Measurements from ENCODE around the gene TMEM233. TPM values are rescaled to one million over a fixed set of nuclear protein-coding genes. Genes with fewer than 3 reads are reported as not detected.

TMEM233 gene
- polyA plus RNA-seq, 1 of the 3 experiments (the other 2 are of a cell fraction) = 2.6 TPM

Small RNA genes lying within 50 kb of the gene (small RNA-seq; reads per million reads assigned to genes)
- 0 reads per million in 7 experiments for gene RN7SKP197

Other genes with a start within 250 kb of the TMEM233 start
- gene PRKAB1, start 74.4 kb downstream of the TMEM233 start, polyA plus RNA-seq (2012; rRNA removed) = 28.9 and 41.8 TPM in 2 replicates